NB4 (cell line): ENCODE results near the gene RDH16.

ENCODE experiments used
- POLR2A ChIP-seq: IDR thresholded peaks from 2 replicates; pipeline ENCODE4 v1.6.1; 2011; ENCODE audit warnings: mild to moderate bottlenecking; ENCODE audit not compliant: insufficient read length; ENCODE audit errors: extremely low read depth
- TF ChIP-seq, protein P1 (sequence below): IDR thresholded peaks from one replicate; pipeline ENCODE4 v1.5.1; 2012; ENCODE audit warnings: low read depth, low read length
- TF ChIP-seq, protein P2 (sequence below): IDR thresholded peaks from 2 replicates; pipeline ENCODE4 v1.6.1; 2011; ENCODE audit warnings: low read depth, low read length

DNA sequence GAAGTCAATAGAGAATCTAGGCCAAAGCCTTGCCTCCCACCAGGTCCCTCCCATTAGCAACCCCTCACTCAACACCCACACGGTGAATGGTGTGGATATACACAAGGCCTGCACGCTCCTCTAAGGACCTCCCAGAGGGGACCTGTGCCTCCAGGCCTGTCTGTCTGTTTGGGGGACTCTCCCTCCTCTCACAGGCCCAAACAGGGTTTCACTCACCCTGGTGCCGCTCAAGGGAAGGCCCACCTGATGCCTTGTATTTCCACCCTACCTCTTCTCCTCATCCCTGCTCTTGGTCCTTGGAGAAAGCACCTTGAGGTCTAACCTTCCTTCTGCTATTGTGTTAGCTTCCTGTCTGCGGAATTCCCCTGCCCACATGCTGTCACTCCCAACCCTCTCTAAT lies 27.6 kb downstream of the RDH16 start:
- TF ChIP-seq, protein P1, sequence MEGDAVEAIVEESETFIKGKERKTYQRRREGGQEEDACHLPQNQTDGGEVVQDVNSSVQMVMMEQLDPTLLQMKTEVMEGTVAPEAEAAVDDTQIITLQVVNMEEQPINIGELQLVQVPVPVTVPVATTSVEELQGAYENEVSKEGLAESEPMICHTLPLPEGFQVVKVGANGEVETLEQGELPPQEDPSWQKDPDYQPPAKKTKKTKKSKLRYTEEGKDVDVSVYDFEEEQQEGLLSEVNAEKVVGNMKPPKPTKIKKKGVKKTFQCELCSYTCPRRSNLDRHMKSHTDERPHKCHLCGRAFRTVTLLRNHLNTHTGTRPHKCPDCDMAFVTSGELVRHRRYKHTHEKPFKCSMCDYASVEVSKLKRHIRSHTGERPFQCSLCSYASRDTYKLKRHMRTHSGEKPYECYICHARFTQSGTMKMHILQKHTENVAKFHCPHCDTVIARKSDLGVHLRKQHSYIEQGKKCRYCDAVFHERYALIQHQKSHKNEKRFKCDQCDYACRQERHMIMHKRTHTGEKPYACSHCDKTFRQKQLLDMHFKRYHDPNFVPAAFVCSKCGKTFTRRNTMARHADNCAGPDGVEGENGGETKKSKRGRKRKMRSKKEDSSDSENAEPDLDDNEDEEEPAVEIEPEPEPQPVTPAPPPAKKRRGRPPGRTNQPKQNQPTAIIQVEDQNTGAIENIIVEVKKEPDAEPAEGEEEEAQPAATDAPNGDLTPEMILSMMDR, result no peak
- no peak for TF ChIP-seq POLR2A
- TF ChIP-seq, protein P2, sequence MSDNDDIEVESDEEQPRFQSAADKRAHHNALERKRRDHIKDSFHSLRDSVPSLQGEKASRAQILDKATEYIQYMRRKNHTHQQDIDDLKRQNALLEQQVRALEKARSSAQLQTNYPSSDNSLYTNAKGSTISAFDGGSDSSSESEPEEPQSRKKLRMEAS, result no peak
